GM23338 (cell line): Measurements from ENCODE around the gene VGLL4. TPM values are rescaled to one million over a fixed set of nuclear protein-coding genes. Genes with fewer than 3 reads are reported as not detected.

Experiments
- ATAC-seq: fragments of 200-7000 bp; cut with Tn5 transposase; 3 replicates; pipeline ENCODE4 v1.9.1; 2020
- DNase-seq: peaks from one replicate; pipeline ENCODE4 v3.0.0-alpha.2; 2015; ENCODE audit warnings: low spot score
- H2AFZ ChIP-seq: fragments of 200-600 bp; sonication (generic); 2 replicates; pipeline ENCODE4 v1.8.0; 2016; ENCODE audit warnings: antibody characterized with exemption, mild to moderate bottlenecking, moderate library complexity
- H3F3A ChIP-seq: fragments of 200-600 bp; sonication (generic); replicated peaks from 2 replicates; pipeline ENCODE4 v1.8.0; 2017; ENCODE audit warnings: antibody characterized with exemption, mixed run types, low read depth
- H3K27ac ChIP-seq: fragments of 200-600 bp; sonication (generic); 2 replicates; pipeline ENCODE4 v1.6.1; 2016; ENCODE audit warnings: low read depth
- H3K27me3 ChIP-seq: fragments of 200-600 bp; sonication (generic); 2 replicates; pipeline ENCODE4 v1.8.0; 2016; ENCODE audit warnings: mild to moderate bottlenecking, mixed run types, moderate library complexity; ENCODE audit not compliant: insufficient read depth
- H3K36me3 ChIP-seq: fragments of 200-600 bp; sonication (generic); 2 replicates; pipeline ENCODE4 v1.8.0; 2016; ENCODE audit warnings: mild to moderate bottlenecking; ENCODE audit not compliant: insufficient read depth
- H3K4me1 ChIP-seq: fragments of 200-600 bp; sonication (generic); 2 replicates; pipeline ENCODE4 v1.8.0; 2016; ENCODE audit warnings: mild to moderate bottlenecking, moderate library complexity; ENCODE audit not compliant: insufficient read depth
- H3K4me2 ChIP-seq: fragments of 200-600 bp; sonication (generic); 2 replicates; pipeline ENCODE4 v1.7.1; 2017; ENCODE audit warnings: mixed run types
- H3K4me3 ChIP-seq: fragments of 200-600 bp; sonication (generic); 2 replicates; pipeline ENCODE4 v1.6.1; 2016; ENCODE audit warnings: mixed run types
- H3K79me2 ChIP-seq: fragments of 200-600 bp; sonication (generic); replicated peaks from 2 replicates; pipeline ENCODE4 v1.8.0; 2017; ENCODE audit warnings: mild to moderate bottlenecking; ENCODE audit not compliant: insufficient read depth
- H3K9me2 ChIP-seq: fragments of 200-600 bp; sonication (generic); 2 replicates; pipeline ENCODE4 v1.8.0; 2017; ENCODE audit not compliant: insufficient read depth
- H4K20me1 ChIP-seq: fragments of 200-600 bp; sonication (generic); replicated peaks from 2 replicates; pipeline ENCODE4 v1.8.0; 2017; ENCODE audit warnings: mild to moderate bottlenecking; ENCODE audit not compliant: insufficient read depth
- H3K27ac Mint-ChIP-seq: 2 replicates; pipeline ENCODE4 v1.8.0; 2020; ENCODE audit warnings: inconsistent platforms, mild to moderate bottlenecking, moderate library complexity, mixed read lengths
- H3K27me3 Mint-ChIP-seq: 3 replicates; pipeline ENCODE4 v1.8.0; 2022; ENCODE audit warnings: low read depth, mild to moderate bottlenecking, moderate library complexity, mixed read lengths, inconsistent platforms; ENCODE audit not compliant: insufficient read depth, poor library complexity
- H3K36me3 Mint-ChIP-seq: 3 replicates; pipeline ENCODE4 v1.8.0; 2021; ENCODE audit warnings: low read depth, mild to moderate bottlenecking, inconsistent platforms, moderate library complexity, mixed read lengths
- H3K4me1 Mint-ChIP-seq: 3 replicates; pipeline ENCODE4 v1.8.0; 2020; ENCODE audit warnings: mild to moderate bottlenecking, inconsistent platforms, mixed read lengths
- H3K4me3 Mint-ChIP-seq: 3 replicates; pipeline ENCODE4 v1.8.0; 2021; ENCODE audit warnings: moderate library complexity, mild to moderate bottlenecking, inconsistent platforms, mixed read lengths
- H3K9me3 Mint-ChIP-seq: 3 replicates; pipeline ENCODE4 v1.8.0; 2020; ENCODE audit warnings: moderate library complexity, mild to moderate bottlenecking, inconsistent platforms, mixed read lengths
- CREB1 ChIP-seq: fragments of 250-450 bp; sonication (Bioruptor Pico); IDR thresholded peaks from 2 replicates; pipeline ENCODE4 v1.5.0; 2020; ENCODE audit warnings: low read depth, mild to moderate bottlenecking, moderate library complexity
- CTCF ChIP-seq, 2 experiments: fragments of 200-600 bp in 1 of 2; sonication (generic) in 1 of 2; conservative IDR thresholded peaks; 2 replicates each; pipeline versions ENCODE4 v1.5.1 to v1.6.1; 2016 to 2017; ENCODE audit warnings: antibody characterized with exemption in 2 of 2, low read depth in 2 of 2, mild to moderate bottlenecking in 2 of 2, moderate library complexity in 1 of 2
- ETS1 ChIP-seq: IDR thresholded peaks from 2 replicates; pipeline ENCODE4 v1.6.1; 2016; ENCODE audit warnings: antibody characterized with exemption
- EZH2 ChIP-seq: fragments of 200-600 bp; sonication (generic); IDR thresholded peaks from one replicate; pipeline ENCODE4 v1.8.0; 2017; ENCODE audit warnings: antibody characterized with exemption, mild to moderate bottlenecking, low read depth; ENCODE audit not compliant: unreplicated experiment
- EZH2phosphoT487 ChIP-seq: fragments of 200-600 bp; sonication (generic); IDR thresholded peaks from one replicate; pipeline ENCODE4 v1.8.1; 2018; ENCODE audit warnings: antibody characterized with exemption; ENCODE audit not compliant: unreplicated experiment
- STAT1 ChIP-seq: IDR thresholded peaks from one replicate; pipeline ENCODE4 v1.6.1; 2016; ENCODE audit warnings: antibody characterized with exemption; ENCODE audit not compliant: unreplicated experiment
- ZNF114 ChIP-seq: fragments of 250-450 bp; sonication (Bioruptor Pico); IDR thresholded peaks from 2 replicates; pipeline ENCODE4 v1.5.0; 2020; ENCODE audit warnings: mild to moderate bottlenecking, moderate library complexity
- ZNF462 ChIP-seq: fragments of 250-450 bp; sonication (Bioruptor Pico); IDR thresholded peaks from 2 replicates; pipeline ENCODE4 v1.5.0; 2020; ENCODE audit warnings: mild to moderate bottlenecking, moderate library complexity
- polyA plus RNA-seq: library from polyadenylated mRNA; unstranded; fragments of >200 nt; fragmentation: Nextera tagmentation; extraction: Ambion mirVana; gene quantifications from 2 replicates; pipeline ENCODE4 v1.2.1, GENCODE V29; 2016
- total RNA-seq: library from RNA; depleted of rRNA; stranded (reverse); fragments of >200 nt; shearing (Covaris generic); gene quantifications from 2 replicates; pipeline ENCODE4 v1.2.3, GENCODE V29; 2014
- TF ChIP-seq, protein P1 (sequence below): IDR thresholded peaks from one replicate; pipeline ENCODE4 v1.6.1; 2018; ENCODE audit warnings: antibody characterized with exemption; ENCODE audit not compliant: unreplicated experiment

The VGLL4 gene
- total and polyA plus RNA-seq, 2 experiments from 2014 or later, result 20.8 to 45.9 TPM

- TF ChIP-seq ZNF462 (CRISPR knock-in tag), result no peak
- TF ChIP-seq ZNF114 (CRISPR knock-in tag), result no peak
- TF ChIP-seq EZH2phosphoT487, result no peak
- TF ChIP-seq ETS1, result no peak
- TF ChIP-seq CTCF (conservative IDR thresholded peaks at IDR 0.05; ENCODE audit: low read depth in 2 of 2), result no peak
Measured at GRCh38 chr3:11619461-11619860, 24.3 kb downstream of the VGLL4 start (continued).

DNA sequence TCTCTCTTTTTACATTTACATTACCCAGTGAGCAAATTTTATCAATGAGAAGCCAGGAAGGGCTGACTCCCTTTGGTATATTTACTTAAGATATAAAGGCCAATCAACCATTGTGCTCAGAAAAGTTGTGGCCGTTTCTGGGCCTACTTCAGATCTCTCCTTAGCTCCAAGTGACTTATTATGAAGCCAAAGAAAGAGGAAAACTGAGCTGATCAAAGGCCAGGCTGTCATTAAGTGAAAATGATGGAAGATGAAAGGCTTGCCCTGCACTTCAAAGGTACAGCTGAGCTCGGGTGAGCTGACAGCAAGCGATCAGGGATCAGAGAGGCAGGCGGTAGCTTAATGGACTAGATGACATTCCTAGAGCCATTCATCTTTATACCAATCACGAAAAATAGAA is 24.8 kb downstream of the VGLL4 start:
- Histone ChIP-seq H3K4me1 (peaks cover 42% of the 10 kb centered on the region), H3F3A (no peaks in the 10 kb centered on the region), H2AFZ (no peak overlapping the region), H3K27ac (no peak overlapping the region), H3K27me3 (no peaks in the 10 kb centered on the region), H4K20me1 (peaks cover 33% of the 10 kb centered on the region; the same call in 1 of the 2 replicates), H3K36me3 (no peaks in the 10 kb centered on the region), H3K9me2 (no peaks in the 10 kb centered on the region), H3K4me2 (no peak overlapping the region), H3K4me3 (no peak overlapping the region), H3K79me2 (peaks cover 99% of the 10 kb centered on the region)
- Mint-ChIP-seq H3K9me3 (no peaks in the 10 kb centered on the region), H3K4me3 (no peak overlapping the region), H3K27ac (no peak overlapping the region), H3K27me3 (no peaks in the 10 kb centered on the region), H3K36me3 (no peaks in the 10 kb centered on the region), H3K4me1 (peaks cover 70% of the 10 kb centered on the region)
- no peak for ATAC-seq
- no peak for DNase-seq
- TF ChIP-seq, protein P1, sequence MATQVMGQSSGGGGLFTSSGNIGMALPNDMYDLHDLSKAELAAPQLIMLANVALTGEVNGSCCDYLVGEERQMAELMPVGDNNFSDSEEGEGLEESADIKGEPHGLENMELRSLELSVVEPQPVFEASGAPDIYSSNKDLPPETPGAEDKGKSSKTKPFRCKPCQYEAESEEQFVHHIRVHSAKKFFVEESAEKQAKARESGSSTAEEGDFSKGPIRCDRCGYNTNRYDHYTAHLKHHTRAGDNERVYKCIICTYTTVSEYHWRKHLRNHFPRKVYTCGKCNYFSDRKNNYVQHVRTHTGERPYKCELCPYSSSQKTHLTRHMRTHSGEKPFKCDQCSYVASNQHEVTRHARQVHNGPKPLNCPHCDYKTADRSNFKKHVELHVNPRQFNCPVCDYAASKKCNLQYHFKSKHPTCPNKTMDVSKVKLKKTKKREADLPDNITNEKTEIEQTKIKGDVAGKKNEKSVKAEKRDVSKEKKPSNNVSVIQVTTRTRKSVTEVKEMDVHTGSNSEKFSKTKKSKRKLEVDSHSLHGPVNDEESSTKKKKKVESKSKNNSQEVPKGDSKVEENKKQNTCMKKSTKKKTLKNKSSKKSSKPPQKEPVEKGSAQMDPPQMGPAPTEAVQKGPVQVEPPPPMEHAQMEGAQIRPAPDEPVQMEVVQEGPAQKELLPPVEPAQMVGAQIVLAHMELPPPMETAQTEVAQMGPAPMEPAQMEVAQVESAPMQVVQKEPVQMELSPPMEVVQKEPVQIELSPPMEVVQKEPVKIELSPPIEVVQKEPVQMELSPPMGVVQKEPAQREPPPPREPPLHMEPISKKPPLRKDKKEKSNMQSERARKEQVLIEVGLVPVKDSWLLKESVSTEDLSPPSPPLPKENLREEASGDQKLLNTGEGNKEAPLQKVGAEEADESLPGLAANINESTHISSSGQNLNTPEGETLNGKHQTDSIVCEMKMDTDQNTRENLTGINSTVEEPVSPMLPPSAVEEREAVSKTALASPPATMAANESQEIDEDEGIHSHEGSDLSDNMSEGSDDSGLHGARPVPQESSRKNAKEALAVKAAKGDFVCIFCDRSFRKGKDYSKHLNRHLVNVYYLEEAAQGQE, result no peak
- TF ChIP-seq ZNF114 (CRISPR knock-in tag) (no peak), CTCF (conservative IDR thresholded peaks at IDR 0.05; ENCODE audit: low read depth in 2 of 2) (no peak), CREB1 (CRISPR knock-in tag) (no peak), STAT1 (no peak), EZH2 (no peak)
